Left kidney (tissue), 2 donors: ENCODE measurements around the gene MINK1. TPM values are rescaled to one million over a fixed set of nuclear protein-coding genes. Genes with fewer than 3 reads are reported as not detected.
"Not testable (repeated sequence)": the region's sequence is repeated elsewhere in the genome, so short reads cannot be mapped to it uniquely, and the experiment has no call there.

Source experiments
- DNase-seq: peaks from one replicate; pipeline ENCODE4 v3.0.0-alpha.2; 2013
- polyA plus RNA-seq: library from polyadenylated mRNA; unstranded; fragments of 120-200 nt; gene quantifications from one replicate; pipeline ENCODE4 v1.2.1, GENCODE V29; 2013; ENCODE audit not compliant: insufficient read length

The MINK1 gene
- polyA plus RNA-seq, 1 donor, result 69.7 TPM

- no peak for DNase-seq
Measured at GRCh38 chr17:4846635-4847390, 13.7 kb downstream of the MINK1 start.

DNA sequence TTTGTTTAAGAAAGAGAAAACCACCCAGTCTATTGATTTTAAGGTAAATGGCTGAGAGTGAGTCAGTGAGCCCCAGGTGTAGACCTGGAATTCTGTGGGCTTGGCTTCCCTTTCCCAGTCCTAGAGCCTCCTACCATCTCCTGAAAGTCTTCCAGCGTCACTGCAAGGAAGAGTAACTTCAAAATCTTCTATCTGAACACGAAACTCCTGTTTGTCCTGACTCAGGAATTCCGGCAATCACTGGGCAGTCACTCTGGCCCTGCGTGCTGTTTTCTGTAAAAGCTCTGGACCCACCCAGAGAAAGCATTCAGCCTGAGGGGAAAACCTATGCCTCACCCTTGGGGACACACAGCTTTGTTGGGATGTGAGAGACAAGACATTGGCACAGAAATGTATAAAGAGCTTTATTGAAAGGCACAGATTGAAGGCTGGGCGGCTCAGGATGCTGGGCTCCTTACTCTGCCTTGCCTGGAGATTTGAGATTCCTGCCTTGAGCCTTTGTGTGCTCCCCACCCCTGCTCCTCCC lies 15.9 kb downstream of the MINK1 start:
- DNase-seq, result no peak

DNA sequence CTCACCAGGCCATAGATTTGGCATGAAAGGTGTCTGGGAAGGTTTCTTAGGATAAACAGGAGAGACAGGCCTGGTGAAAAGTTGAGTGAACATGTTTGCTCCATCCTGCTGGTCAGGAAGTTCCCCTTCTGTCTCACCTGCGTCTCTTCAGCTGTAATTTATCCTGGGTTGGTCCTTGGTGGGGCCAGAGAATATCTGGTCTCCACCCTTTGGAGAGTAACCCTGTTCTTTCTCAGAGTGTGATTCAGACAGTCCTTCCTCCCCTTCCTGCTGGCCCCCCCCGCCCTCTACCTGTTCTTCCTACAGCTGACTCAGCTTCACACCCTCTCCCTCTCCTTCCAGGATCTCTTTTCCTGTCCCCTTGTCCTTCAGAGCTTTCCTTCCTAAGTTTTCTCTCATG lies 17.1 kb downstream of the MINK1 start:
- no peak for DNase-seq

DNA sequence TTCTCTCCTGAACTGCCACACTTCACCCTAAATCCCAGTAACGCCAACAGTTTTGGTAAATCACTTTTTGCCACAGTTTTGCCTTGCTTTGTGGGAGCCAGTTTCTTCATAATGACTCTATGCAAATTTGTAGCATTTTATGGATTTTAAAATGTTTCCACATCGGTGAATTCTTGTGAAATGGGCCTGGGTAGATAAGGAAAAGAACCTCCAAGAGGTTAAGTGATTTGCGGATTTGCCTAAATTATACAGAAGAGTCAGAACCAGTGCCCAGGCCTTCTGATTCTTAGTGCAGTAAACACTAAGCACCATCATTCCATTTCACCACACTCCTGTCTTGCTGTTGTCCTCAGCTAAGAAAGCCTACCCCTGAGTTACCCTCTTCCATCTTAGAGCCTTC lies 17.9 kb downstream of the MINK1 start:
- no peak for DNase-seq

GRCh38 chr17:4852567-4853207 lies 19.5 kb downstream of the MINK1 start:
- DNase-seq, result no peak

GRCh38 chr17:4853208-4853671 lies 20.1 kb downstream of the MINK1 start:
- no peak for DNase-seq

- no peak for DNase-seq
Measured at GRCh38 chr17:4854111-4854681, 21.1 kb downstream of the MINK1 start.

DNA sequence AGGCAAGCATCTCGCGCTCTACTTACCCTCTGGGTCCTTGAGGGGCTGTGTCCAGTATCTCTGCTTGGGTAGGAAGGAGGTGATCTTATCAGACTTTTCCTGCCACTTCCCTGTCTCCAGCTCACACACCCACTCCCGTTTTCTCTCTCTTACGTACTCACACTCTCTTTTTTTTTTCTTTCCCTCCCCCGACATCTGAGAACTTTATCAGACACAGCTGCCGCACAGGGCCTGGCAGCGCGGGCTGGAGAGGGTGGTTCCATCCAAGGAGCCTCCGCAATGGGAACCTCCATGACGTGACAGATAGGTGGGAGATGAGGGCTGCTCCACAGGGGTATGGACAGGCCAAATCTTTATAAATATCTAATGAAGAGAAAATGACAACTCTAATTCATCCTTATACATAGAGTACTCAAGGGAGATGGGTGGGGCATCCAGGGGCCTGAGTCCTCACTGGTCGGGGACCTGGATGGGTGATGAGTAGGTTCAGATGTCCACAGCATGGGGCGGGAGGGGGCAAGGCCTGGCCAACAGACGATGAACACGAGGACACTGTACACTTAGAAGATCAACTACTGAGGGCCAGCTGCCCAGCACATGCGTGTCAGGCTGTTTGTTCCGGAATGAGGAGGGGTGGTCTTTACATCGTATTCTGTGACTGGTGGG lies 23.3 kb downstream of the MINK1 start:
- no peak for DNase-seq

DNA sequence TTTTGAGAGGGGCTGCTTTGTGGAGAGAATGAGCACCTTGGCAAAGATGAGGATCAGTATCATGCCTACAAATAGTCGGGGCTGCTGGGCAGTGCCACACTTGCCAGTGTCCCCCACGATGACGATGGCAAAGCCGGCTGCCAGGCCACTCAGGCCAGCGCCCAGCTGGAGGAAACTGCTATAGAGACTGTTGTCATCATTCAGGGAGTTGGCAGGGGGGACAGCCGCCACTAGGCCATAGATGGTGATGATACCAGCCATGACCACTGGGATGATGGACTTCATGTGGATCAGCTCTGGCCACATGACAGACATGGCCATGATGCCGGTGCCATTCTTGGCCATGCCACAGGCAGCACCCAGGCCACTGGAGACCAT lies 23.8 kb downstream of the MINK1 start:
- no peak for DNase-seq

DNA sequence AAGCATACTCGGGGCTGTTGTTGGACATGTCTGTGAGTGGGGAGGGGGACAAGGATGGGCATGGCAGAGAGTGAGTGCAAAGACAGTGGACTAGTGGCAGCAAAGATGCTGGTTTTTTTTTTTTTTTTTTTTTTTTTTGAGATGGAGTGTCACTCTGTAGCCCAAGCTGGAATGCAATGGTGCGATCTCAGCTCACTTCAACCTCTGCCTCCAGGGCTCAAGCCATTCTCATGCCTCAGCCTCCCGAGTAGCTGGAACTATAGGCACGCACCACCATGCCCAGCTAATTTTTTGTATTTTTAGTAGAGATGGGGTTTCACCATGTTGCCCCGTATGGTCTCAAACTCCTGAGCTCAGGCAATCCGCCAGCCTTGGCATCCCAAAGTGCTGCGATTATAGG lies 24.2 kb downstream of the MINK1 start:
- not testable (repeated sequence) for DNase-seq

DNA sequence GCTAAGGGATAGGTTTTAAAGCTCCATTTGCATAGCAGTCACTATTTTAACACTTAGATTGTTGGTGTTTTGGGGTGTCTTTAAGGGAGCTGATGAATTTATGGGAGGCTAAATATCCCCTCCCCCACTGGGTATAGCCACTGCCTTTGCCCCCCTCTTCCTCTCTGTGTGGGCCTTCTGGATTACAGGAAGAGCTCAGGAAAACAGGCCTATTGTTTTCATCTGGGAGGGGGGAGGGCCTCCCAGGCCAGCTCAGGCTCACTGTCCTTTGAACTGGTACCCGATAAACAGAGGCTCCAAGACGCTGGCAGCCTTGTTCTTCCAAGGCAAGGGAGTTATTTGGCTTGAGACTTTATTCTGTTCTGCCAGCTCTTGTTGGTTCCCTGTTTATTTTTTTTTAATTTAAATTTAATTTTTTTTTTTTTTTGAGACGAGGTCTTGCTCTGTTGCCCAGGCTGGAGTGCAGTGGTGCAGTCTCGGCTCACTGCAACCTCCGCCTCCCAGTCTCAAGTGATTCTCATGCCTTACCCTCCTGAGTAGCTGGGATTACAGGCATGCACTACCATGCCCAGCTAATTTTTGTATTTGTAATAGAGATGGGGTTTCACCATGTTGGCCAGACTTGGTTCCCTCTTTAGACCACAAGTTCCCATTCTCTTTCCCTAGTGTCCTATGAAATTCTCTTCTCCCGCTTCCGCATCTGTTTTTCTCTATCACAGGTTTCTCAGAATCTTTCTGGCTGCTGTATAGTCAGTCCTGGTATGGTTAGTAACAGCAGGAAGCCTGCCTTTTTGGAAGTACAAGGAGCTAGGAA lies 25.1 kb downstream of the MINK1 start:
- DNase-seq, result no peak

GRCh38 chr17:4858882-4859260 lies 25.7 kb downstream of the MINK1 start:
- no peak for DNase-seq

GRCh38 chr17:4859816-4860625 lies 26.9 kb downstream of the MINK1 start:
- no peak for DNase-seq

- DNase-seq, result no peak
Measured at GRCh38 chr17:4860651-4861050, 27.5 kb downstream of the MINK1 start.

DNA sequence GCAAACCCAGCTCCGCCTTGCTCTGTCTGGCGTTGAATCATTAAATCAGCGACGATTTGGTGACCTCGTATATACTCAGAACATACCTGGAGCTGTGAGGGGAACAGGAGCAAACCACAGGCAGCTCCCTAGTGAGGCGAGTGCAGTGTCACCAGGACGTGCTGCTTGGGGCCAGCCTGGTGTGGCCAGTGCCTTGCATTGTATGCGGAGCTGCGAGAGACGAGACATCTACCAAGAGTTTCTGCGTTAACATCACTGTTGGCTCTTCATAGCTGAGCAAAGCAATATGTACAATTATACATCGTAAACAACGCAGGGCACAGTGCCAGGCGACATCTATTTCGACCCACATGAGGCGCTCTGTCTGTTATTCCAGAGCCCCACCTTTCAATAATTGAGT lies 27.9 kb downstream of the MINK1 start:
- DNase-seq, result no peak

DNA sequence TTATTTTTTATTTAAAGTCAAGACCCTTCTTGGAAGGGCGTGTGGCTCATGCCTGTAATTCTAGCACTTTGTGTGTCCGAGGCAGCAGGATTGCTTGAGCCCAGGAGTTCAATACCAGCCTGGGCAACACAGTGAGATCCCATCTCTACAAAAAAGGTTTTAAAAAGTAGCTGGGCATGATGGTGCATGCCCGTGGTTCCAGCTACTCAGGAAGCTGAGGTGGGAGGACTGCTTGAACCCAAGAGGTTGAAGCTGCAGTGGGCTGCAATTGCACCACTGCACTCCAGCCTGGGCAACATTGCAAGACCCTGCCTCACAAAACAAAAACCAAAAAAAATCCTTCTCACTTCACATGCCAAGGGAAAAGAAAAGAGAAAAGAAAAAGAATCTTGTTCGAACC lies 29.6 kb downstream of the MINK1 start:
- no peak for DNase-seq

DNA sequence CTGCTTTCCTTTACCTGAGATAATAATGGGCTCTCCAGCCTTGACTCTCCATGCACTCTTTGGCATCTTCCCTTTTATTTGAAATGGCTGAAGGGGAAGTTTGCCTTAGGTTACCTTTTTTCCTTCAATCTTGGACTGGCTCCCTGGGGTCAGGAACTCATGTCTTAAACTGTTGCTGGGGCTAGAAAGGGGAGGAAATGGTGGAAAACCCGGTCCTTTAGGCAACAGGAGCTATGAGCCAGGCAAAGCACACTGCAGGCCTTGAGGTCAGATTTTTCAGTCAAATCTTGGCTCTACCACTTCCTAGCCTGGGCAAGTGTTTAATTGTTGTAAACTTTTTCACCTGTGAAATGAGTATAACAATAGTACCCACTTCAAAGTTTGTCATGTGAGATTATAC lies 30.2 kb downstream of the MINK1 start:
- no peak for DNase-seq

GRCh38 chr17:4867535-4867934 lies 34.4 kb downstream of the MINK1 start:
- not testable (repeated sequence) for DNase-seq

DNA sequence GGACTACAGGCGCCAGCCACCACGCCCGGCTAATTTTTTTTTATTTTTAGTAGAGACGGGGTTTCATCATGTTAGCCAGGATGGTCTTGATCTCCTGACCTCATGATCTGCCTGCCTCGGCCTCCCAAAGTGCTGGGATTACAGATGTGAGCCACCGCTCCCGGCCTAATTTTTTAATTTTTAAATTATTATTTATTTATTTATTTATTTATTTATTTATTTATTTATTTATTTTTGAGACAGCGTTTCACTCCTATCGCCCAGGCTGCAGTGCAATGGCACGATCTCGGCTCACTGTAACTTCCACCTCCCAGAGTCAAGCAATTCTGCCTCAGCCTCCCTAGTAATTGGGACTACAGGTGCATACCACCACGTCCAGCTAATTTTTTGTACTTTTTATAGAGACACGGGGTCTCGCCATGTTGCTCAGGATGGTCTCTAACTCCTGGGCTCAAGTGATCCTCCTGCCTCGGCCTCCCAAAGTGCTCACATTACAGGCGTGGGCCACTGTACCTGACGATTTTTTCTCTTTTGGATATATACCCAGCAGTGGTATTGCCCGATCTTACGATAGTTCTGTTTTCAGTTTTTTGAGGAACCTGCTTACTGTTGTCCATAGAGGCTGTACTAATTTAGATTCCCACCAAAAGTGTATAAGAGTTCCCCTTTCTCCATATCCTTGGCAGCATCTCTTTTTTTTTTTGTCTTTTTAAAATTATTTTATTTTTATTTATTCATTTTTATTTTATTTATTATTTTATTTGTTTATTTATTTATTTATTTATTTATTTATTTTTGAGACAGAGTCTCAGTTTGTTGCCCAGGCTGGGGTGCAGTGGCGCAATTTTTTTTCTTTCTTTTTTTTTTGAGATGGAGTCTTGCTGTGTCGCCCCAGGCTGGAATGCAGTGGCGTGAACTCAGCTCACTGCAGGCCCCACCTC lies 36.2 kb downstream of the MINK1 start:
- DNase-seq, result not testable (repeated sequence)

GRCh38 chr17:4870855-4871254 lies 37.7 kb downstream of the MINK1 start:
- no peak for DNase-seq
